H1 (cell line): ENCODE results near the gene CYP26A1. TPM values are rescaled to one million over a fixed set of nuclear protein-coding genes. Genes with fewer than 3 reads are reported as not detected.
A peak's percentile ranks its signal among the peaks of the same experiment; 100 is the strongest.

ENCODE experiments used
- CTCF ChIA-PET: fragments of 300-600 bp; sonication (Branson Sonifier 250); formaldehyde crosslinking; loops from one replicate; lab custom pipeline; 2021; ENCODE audit not compliant: partially characterized antibody; lab: Charles Lee
- POLR2A ChIA-PET: fragments of 300-600 bp; sonication (Branson Sonifier 250); formaldehyde crosslinking; loops from one replicate; lab custom pipeline; 2021; ENCODE audit warnings: inconsistent platforms; ENCODE audit not compliant: partially characterized antibody; lab: Charles Lee
- DNase-seq, 2 experiments: peaks; one replicate each; pipeline versions ENCODE4 v3.0.0 to v3.0.0-alpha.2; 2010 to 2022; ENCODE audit warnings: low spot score in 2 of 2, low read depth in 1 of 2, mixed read lengths in 1 of 2
- FAIRE-seq: peaks from 2 replicates; lab custom pipeline; 2011; peaks lifted over from hg19 to GRCh38; lab: Jason Lieb, UNC
- H2AFZ ChIP-seq: 2 replicates; pipeline ENCODE4 v1.8.1; 2012; ENCODE audit warnings: low read length, inconsistent platforms
- H2AK5ac ChIP-seq: 2 replicates; pipeline ENCODE4 v1.6.1; 2013; ENCODE audit warnings: low read depth, low read length
- H2BK120ac ChIP-seq: replicated peaks from 2 replicates; pipeline ENCODE3; 2013; ENCODE audit warnings: low read depth, low read length, inconsistent platforms
- H2BK12ac ChIP-seq: 2 replicates; pipeline ENCODE4 v1.6.1; 2013; ENCODE audit warnings: low read depth, low read length
- H2BK15ac ChIP-seq: 2 replicates; pipeline ENCODE4 v1.6.1; 2013; ENCODE audit warnings: low read length
- H2BK20ac ChIP-seq: 2 replicates; pipeline ENCODE4 v1.6.1; 2013; ENCODE audit warnings: low read length
- H2BK5ac ChIP-seq: 2 replicates; pipeline ENCODE4 v1.6.1; 2013; ENCODE audit warnings: low read depth, low read length
- H3K14ac ChIP-seq: 2 replicates; pipeline ENCODE4 v1.6.1; 2013; ENCODE audit warnings: inconsistent platforms; ENCODE audit not compliant: insufficient read length
- H3K18ac ChIP-seq: 2 replicates; pipeline ENCODE4 v1.6.1; 2013; ENCODE audit warnings: low read length; ENCODE audit errors: extremely low read depth
- H3K23ac ChIP-seq: 2 replicates; pipeline ENCODE4 v1.6.1; 2013; ENCODE audit warnings: inconsistent platforms; ENCODE audit not compliant: insufficient read length
- H3K23me2 ChIP-seq: 2 replicates; pipeline ENCODE4 v1.6.1; 2013; ENCODE audit warnings: low read depth, low read length
- H3K27ac ChIP-seq: 2 replicates; pipeline ENCODE4 v1.6.1; 2011; ENCODE audit warnings: low read depth, low read length, inconsistent platforms
- H3K27me3 ChIP-seq, 4 experiments: replicated peaks in 1 of 4; 1 replicate in 1 of 4; 2 replicates in 3 of 4; pipeline versions ENCODE4 v1.6.1 to v1.8.1; 2011 to 2013; ENCODE audit warnings: low read length in 3 of 4, mild to moderate bottlenecking in 3 of 4, inconsistent platforms in 2 of 4, mixed read lengths in 2 of 4, moderate library complexity in 1 of 4; ENCODE audit not compliant: control insufficient read depth in 3 of 4, insufficient read depth in 3 of 4; ENCODE audit errors: extremely low read depth in 1 of 4
- H3K36me3 ChIP-seq, 4 experiments: 2 replicates each; pipeline versions ENCODE4 v1.6.1 to v1.8.1; 2011 to 2013; ENCODE audit warnings: mild to moderate bottlenecking in 4 of 4, low read length in 3 of 4, moderate library complexity in 2 of 4, control low read depth in 1 of 4, inconsistent platforms in 1 of 4; ENCODE audit not compliant: insufficient read depth in 4 of 4, control insufficient read depth in 2 of 4
- H3K4ac ChIP-seq: replicated peaks from 2 replicates; pipeline ENCODE3; 2013; ENCODE audit warnings: low read length, low read depth, mixed read lengths, inconsistent platforms; ENCODE audit not compliant: insufficient read length
- H3K4me1 ChIP-seq, 4 experiments: replicated peaks in 1 of 4; 1 replicate in 1 of 4; 2 replicates in 3 of 4; pipeline versions ENCODE4 v1.6.1 to v1.8.1; 2011 to 2013; ENCODE audit warnings: low read length in 3 of 4, inconsistent platforms in 2 of 4, mixed read lengths in 1 of 4; ENCODE audit not compliant: insufficient read depth in 4 of 4, control insufficient read depth in 3 of 4
- H3K4me2 ChIP-seq, 2 experiments: 2 replicates each; pipeline versions ENCODE4 v1.6.1 to v1.8.1; 2011 to 2013; ENCODE audit warnings: low read depth in 2 of 2, low read length in 2 of 2, control low read depth in 1 of 2, inconsistent platforms in 1 of 2, mild to moderate bottlenecking in 1 of 2; ENCODE audit not compliant: insufficient read depth in 1 of 2
- H3K4me3 ChIP-seq, 4 experiments: fragments of 200-600, 300-600 bp in 1 of 4; sonication (generic), shearing (Covaris generic), sonication (Bioruptor Twin) in 1 of 4; 2 replicates each; pipeline versions ENCODE4 v1.5.1 to v1.8.1; 2011 to 2016; ENCODE audit warnings: low read length in 4 of 4, low read depth in 3 of 4, control low read depth in 2 of 4, inconsistent platforms in 2 of 4, mild to moderate bottlenecking in 2 of 4, mixed read lengths in 1 of 4, moderate library complexity in 1 of 4; ENCODE audit not compliant: insufficient read depth in 2 of 4; ENCODE audit errors: extremely low read depth in 1 of 4
- H3K56ac ChIP-seq: replicated peaks from 2 replicates; pipeline ENCODE3; 2013; ENCODE audit warnings: low read depth, mild to moderate bottlenecking, mixed read lengths, low read length, inconsistent platforms; ENCODE audit not compliant: insufficient read length
- H3K79me1 ChIP-seq: 2 replicates; pipeline ENCODE4 v1.6.1; 2013; ENCODE audit warnings: low read depth, low read length, control low read depth
- H3K79me2 ChIP-seq, 2 experiments: 2 replicates each; pipeline versions ENCODE4 v1.6.1 to v1.8.1; 2012 to 2013; ENCODE audit warnings: low read length in 2 of 2, mild to moderate bottlenecking in 2 of 2, inconsistent platforms in 1 of 2; ENCODE audit not compliant: insufficient read depth in 2 of 2, control insufficient read depth in 1 of 2
- H3K9ac ChIP-seq, 4 experiments: replicated peaks in 1 of 4; 1 replicate in 1 of 4; 2 replicates in 3 of 4; pipeline versions ENCODE4 v1.6.1 to v1.8.1; 2011 to 2013; ENCODE audit warnings: low read depth in 3 of 4, low read length in 3 of 4, control low read depth in 2 of 4, mild to moderate bottlenecking in 2 of 4, moderate library complexity in 2 of 4, inconsistent platforms in 1 of 4; ENCODE audit errors: extremely low read depth in 1 of 4
- H3K9me3 ChIP-seq, 2 experiments: 2 replicates each; pipeline versions ENCODE4 v1.6.1 to v1.8.1; 2012 to 2013; ENCODE audit warnings: mild to moderate bottlenecking in 2 of 2, moderate library complexity in 2 of 2, control low read depth in 1 of 2, inconsistent platforms in 1 of 2, low read depth in 1 of 2, low read length in 1 of 2, mixed read lengths in 1 of 2; ENCODE audit not compliant: insufficient read depth in 2 of 2
- H4K20me1 ChIP-seq, 2 experiments: replicated peaks in 1 of 2; 2 replicates each; pipeline versions ENCODE3 to v1.8.1; 2011 to 2013; ENCODE audit warnings: inconsistent platforms in 2 of 2, low read length in 2 of 2, mild to moderate bottlenecking in 1 of 2; ENCODE audit not compliant: insufficient read depth in 2 of 2, control insufficient read depth in 1 of 2
- H4K5ac ChIP-seq: 2 replicates; pipeline ENCODE4 v1.6.1; 2013; ENCODE audit warnings: low read length, low read depth, mixed read lengths, inconsistent platforms; ENCODE audit not compliant: insufficient read length
- H4K8ac ChIP-seq: 2 replicates; pipeline ENCODE4 v1.8.0; 2013; ENCODE audit warnings: mild to moderate bottlenecking, moderate library complexity, low read length, inconsistent platforms; ENCODE audit not compliant: insufficient read depth; ENCODE audit errors: extremely low read depth
- H4K91ac ChIP-seq: replicated peaks from 2 replicates; pipeline ENCODE3; 2013; ENCODE audit warnings: low read length, mixed read lengths, inconsistent platforms; ENCODE audit not compliant: insufficient read length
- CTBP2 ChIP-seq: IDR thresholded peaks from 2 replicates; pipeline ENCODE4 v1.7.0; 2011; ENCODE audit warnings: borderline replicate concordance, mild to moderate bottlenecking, moderate library complexity, mixed read lengths, low read length; ENCODE audit not compliant: insufficient read depth, insufficient read length
- FOSL1 ChIP-seq: IDR thresholded peaks from 2 replicates; pipeline ENCODE4 v1.6.1; 2011; ENCODE audit warnings: mild to moderate bottlenecking, low read depth, low read length, moderate library complexity; ENCODE audit not compliant: insufficient read depth
- JUN ChIP-seq: IDR thresholded peaks from 2 replicates; pipeline ENCODE4 v1.6.1; 2011; ENCODE audit warnings: low read depth, mild to moderate bottlenecking, improper control_type of control experiment, low read length
- KDM5A ChIP-seq: fragments of 200-600 bp; IDR thresholded peaks from 2 replicates; pipeline ENCODE4 v1.7.1; 2012; ENCODE audit warnings: mild to moderate bottlenecking, low read length, inconsistent platforms, mixed read lengths
- SAP30 ChIP-seq: fragments of 300-600 bp; sonication (generic); IDR thresholded peaks from 2 replicates; pipeline ENCODE4 v1.7.1; 2012; ENCODE audit warnings: low read length, moderate library complexity, mild to moderate bottlenecking, inconsistent platforms; ENCODE audit not compliant: insufficient read depth, insufficient replicate concordance
- SUZ12 ChIP-seq: fragments of 200-600 bp; sonication (generic); IDR thresholded peaks from 2 replicates; pipeline ENCODE4 v1.6.1; 2012; ENCODE audit warnings: mild to moderate bottlenecking, inconsistent platforms, low read length, moderate library complexity, mixed read lengths
- WGBS, 2 experiments: shearing (Covaris generic) in 1 of 2; methylation state at CpG; one replicate each; pipeline versions ENCODE4 v1.1.6 to v1.1.7; 2013 to 2015; ENCODE audit warnings: low lambda C conversion rate in 2 of 2, mixed read lengths in 2 of 2, inconsistent platforms in 1 of 2, low coverage in 1 of 2, missing lambda C conversion rate in 1 of 2; ENCODE audit not compliant: insufficient replicate concordance in 2 of 2, insufficient coverage in 1 of 2, insufficient read length in 1 of 2; ENCODE audit errors: extremely low coverage in 1 of 2, missing lambda C conversion rate in 1 of 2; 5-methylcytosine and 5-hydroxymethylcytosine counted together
- polyA plus RNA-seq, 7 experiments: library from polyadenylated mRNA; depleted of rRNA in 3 of 7; stranded (reverse) in 5 of 7; unstranded in 2 of 7; fragments of >200 nt in 5 of 7; fragments of 200-250 nt in 2 of 7; gene quantifications; 1 replicate in 5 of 7; 2 replicates in 1 of 7; 4 replicates in 1 of 7; pipeline versions ENCODE4 v1.2.1 to v1.2.3, GENCODE V29; 2011 to 2013; ENCODE audit warnings: missing spikeins in 2 of 7, mixed read lengths in 2 of 7
- total RNA-seq: library from RNA; stranded (reverse); fragmentation: NEBNext Ultra II Directional; extraction: Animal tissue kit (Norgen Biotek cat#: 25700); gene quantifications from 2 replicates; pipeline ENCODE4 v1.2.1, GENCODE V29; 2021

CYP26A1 gene
- total and polyA plus RNA-seq, 2 of the 8 experiments (the other 6 are each of a cell fraction or from before 2014, with no cell fraction given) = 5.0 to 9.1 TPM

DNA sequence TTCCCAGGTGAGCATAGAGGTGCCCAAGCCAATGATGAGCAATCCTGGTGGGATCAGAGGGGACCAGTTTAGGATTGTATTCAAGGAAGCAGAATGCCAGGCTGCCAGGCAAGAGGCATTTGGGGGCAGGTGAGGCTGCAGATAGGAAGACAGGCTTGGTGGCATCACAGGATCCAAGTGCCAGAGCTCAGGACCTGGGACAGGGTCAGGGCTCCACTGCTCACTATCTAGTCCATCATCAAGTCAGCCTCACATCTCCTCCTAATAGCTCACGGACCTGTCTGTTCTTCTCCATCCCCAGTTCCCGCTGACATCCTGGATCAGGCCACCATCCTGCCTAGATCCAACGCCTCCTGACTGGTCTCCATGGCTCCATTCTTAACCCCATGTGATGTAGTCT lies 47.6 kb downstream of the CYP26A1 start:
- Histone ChIP-seq H3K56ac (no peak overlapping the region), H2BK12ac (0 out of 2 replicates have a peak overlapping the region, but pooled peaks have one; percentile 52), H3K4me3 (no peak overlapping the region), H4K20me1 (no peaks in the 10 kb centered on the region), H3K4me2 (no peak overlapping the region), H3K79me1 (no peaks in the 10 kb centered on the region), H2BK5ac (no peak overlapping the region), H2AK5ac (no peak overlapping the region), H2BK120ac (no peak overlapping the region), H3K79me2 (no peaks in the 10 kb centered on the region), H3K36me3 (no peaks in the 10 kb centered on the region), H3K27me3 (no peaks in the 10 kb centered on the region), H3K14ac (no peak overlapping the region), H3K23ac (no peak overlapping the region), H4K8ac (no peak overlapping the region), H2BK20ac (no peak overlapping the region), H4K91ac (no peak overlapping the region), H2BK15ac (no peak overlapping the region), H3K23me2 (no peaks in the 10 kb centered on the region; the same call in 1 of the 2 replicates), H3K9ac (no peak overlapping the region), H3K4me1 (no peaks in the 10 kb centered on the region), H3K27ac (no peak overlapping the region), H2AFZ (no peak overlapping the region), H3K18ac (no peak overlapping the region), H3K9me3 (peaks cover 7 to 11% of the 10 kb centered on the region in 2 experiments; a peak in 3 of 4 replicates), H3K4ac (no peak overlapping the region), H4K5ac (no peak overlapping the region)
- no peak for TF ChIP-seq SAP30
- no peak for TF ChIP-seq SUZ12
- TF ChIP-seq FOSL1 = no peak
- TF ChIP-seq CTBP2 = no peak
- no peak for TF ChIP-seq KDM5A
- no peak for TF ChIP-seq JUN
- ChIA-PET POLR2A (no interaction called here), CTCF (interaction anchor here (0.7 to 1.9 kb wide), 4 partner anchors 8 to 160 kb away, joined by 3 to 6 read pairs (median 4); no protein-coding TSS in a partner anchor)
- DNase-seq (no peak), FAIRE-seq (no peak)
- 88% methylated on average over 3 of the region's 3 CpGs; no CpG with 5 or more reads in 1 of the 2 experiments for WGBS, 2 experiments
